ENCODE measurements around the gene SCFD2. TPM values are rescaled to one million over a fixed set of nuclear protein-coding genes. Genes with fewer than 3 reads are reported as not detected.

SCFD2 gene
- total and polyA plus RNA-seq, 4 donors = 5.2 to 28.7 (median 16.4) TPM

- ATAC-seq (ENCODE audit: insufficient read depth, low FRiP score) (peak; percentile 100), DNase-seq (peak; percentile 93 to 96 (median 94))
- peak within 1 kb of the TSS; percentile 92 to 94 for H3K27ac ChIP-seq (ENCODE audit: low read depth in 1 of 2, low read length in 1 of 2)
- peaks cover 0 to 9% (median 0%) of the 10 kb centered on the region in 5 donors for H3K4me1 ChIP-seq (ENCODE audit: control insufficient read depth in 5 of 5, insufficient read depth in 5 of 5, low read length in 5 of 5)
- 1% methylated on average over 85 of the region's 85 CpGs for WGBS, 2 donors
- TF ChIP-seq CTCF (IDR thresholded peaks at IDR 0.05; ENCODE audit: control extremely low read depth, extremely low read depth) = no peak
- no peaks in the 10 kb centered on the region for H3K9me3 ChIP-seq (ENCODE audit: control insufficient read depth in 4 of 4, insufficient read depth in 3 of 4, low read length in 3 of 4)
- peaks cover 0 to 5% (median 2%) of the 10 kb centered on the region in 4 donors for H3K36me3 ChIP-seq (ENCODE audit: control insufficient read depth in 4 of 4, insufficient read depth in 4 of 4, low read length in 4 of 4)
- H3K4me3 ChIP-seq = peak within 1 kb of the TSS; percentile 96
- peak within 1 kb of the TSS; percentile 53 to 94 for H3K9ac ChIP-seq (ENCODE audit: insufficient read depth in 1 of 2, low read length in 2 of 2)
- H3K27me3 ChIP-seq (ENCODE audit: control insufficient read depth in 3 of 3, insufficient read depth in 3 of 3, low read length in 2 of 3) = peaks cover 0 to 3% (median 0%) of the 10 kb centered on the region in 3 donors
These were observed 11.7 kb upstream of the SCFD2 start, which contains the start of gene FIP1L1 for GRCh38 chr4:53377319-53378170. Gene FIP1L1 (plus strand): TSS chr4:53377641. CDS start chr4:53377839, 198 bp downstream.

GRCh38 chr4:53376900-53377299 lies 11.0 kb upstream of the SCFD2 start:
- Histone ChIP-seq H3K9me3 (ENCODE audit: control insufficient read depth in 4 of 4, insufficient read depth in 3 of 4, low read length in 3 of 4) (no peaks in the 10 kb centered on the region), H3K4me3 (no peak overlapping the region), H3K27ac (ENCODE audit: low read depth in 1 of 2, low read length in 1 of 2) (peak overlapping the region in 1 of 2 donors; percentile 27), H3K4me1 (ENCODE audit: control insufficient read depth in 5 of 5, insufficient read depth in 5 of 5, low read length in 5 of 5) (peaks cover 0 to 9% (median 0%) of the 10 kb centered on the region in 5 donors), H3K36me3 (ENCODE audit: control insufficient read depth in 4 of 4, insufficient read depth in 4 of 4, low read length in 4 of 4) (no peaks in the 10 kb centered on the region), H3K9ac (ENCODE audit: insufficient read depth in 1 of 2, low read length in 2 of 2) (peak overlapping the region; percentile 48 to 81), H3K27me3 (ENCODE audit: control insufficient read depth in 3 of 3, insufficient read depth in 3 of 3, low read length in 2 of 3) (peaks cover 0 to 7% (median 0%) of the 10 kb centered on the region in 3 donors)
- DNase-seq = no peak
- no peak for ATAC-seq (ENCODE audit: insufficient read depth, low FRiP score)
- WGBS, 2 donors = 42 to 45% methylated on average over 5 of the region's 5 CpGs
- TF ChIP-seq CTCF (IDR thresholded peaks at IDR 0.05; ENCODE audit: control extremely low read depth, extremely low read depth) = no peak

GRCh38 chr4:53374777-53375258 lies 9.0 kb upstream of the SCFD2 start:
- no peaks in the 10 kb centered on the region for H3K9me3 ChIP-seq (ENCODE audit: control insufficient read depth in 4 of 4, insufficient read depth in 3 of 4, low read length in 3 of 4)
- no peak overlapping the region for H3K9ac ChIP-seq (ENCODE audit: insufficient read depth in 1 of 2, low read length in 2 of 2)
- no peak for TF ChIP-seq CTCF (IDR thresholded peaks at IDR 0.05; ENCODE audit: control extremely low read depth, extremely low read depth)
- peaks cover 0 to 15% (median 3%) of the 10 kb centered on the region in 3 donors for H3K27me3 ChIP-seq (ENCODE audit: control insufficient read depth in 3 of 3, insufficient read depth in 3 of 3, low read length in 2 of 3)
- 81 to 87% methylated on average over 4 of the region's 4 CpGs for WGBS, 2 donors
- H3K27ac ChIP-seq (ENCODE audit: low read depth in 1 of 2, low read length in 1 of 2) = no peak overlapping the region
- DNase-seq (no peak), ATAC-seq (ENCODE audit: insufficient read depth, low FRiP score) (no peak)
- peaks cover 0 to 9% (median 0%) of the 10 kb centered on the region in 5 donors for H3K4me1 ChIP-seq (ENCODE audit: control insufficient read depth in 5 of 5, insufficient read depth in 5 of 5, low read length in 5 of 5)
- H3K4me3 ChIP-seq = no peak overlapping the region
- H3K36me3 ChIP-seq (ENCODE audit: control insufficient read depth in 4 of 4, insufficient read depth in 4 of 4, low read length in 4 of 4) = no peaks in the 10 kb centered on the region

Data from lung (tissue), 12 donors.